ENCODE data around the gene CENPF.

DNA sequence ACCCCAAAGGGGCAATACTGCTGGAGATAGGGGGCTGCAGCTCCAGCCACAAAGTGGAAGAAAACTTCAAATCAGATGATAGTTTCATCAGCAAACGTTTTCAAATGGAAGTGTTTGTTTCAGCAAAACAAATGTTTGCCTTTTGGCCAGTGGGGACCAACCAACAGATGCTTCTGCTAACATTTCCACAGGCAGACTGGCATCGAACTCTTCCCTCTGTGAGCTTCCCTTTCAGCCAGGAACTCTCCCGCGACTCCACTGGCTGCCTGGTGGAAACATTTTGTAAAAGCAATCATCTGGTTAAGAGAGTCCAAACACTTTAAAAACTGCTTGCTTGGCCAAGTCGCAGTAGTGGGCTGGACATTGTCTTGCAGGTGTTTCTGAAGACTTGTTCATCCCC is 30.7 kb downstream of the CENPF start:
- TF ChIP-seq EZH2 (IDR thresholded peaks at IDR 0.05; ENCODE audit: insufficient read depth, poor library complexity, severe bottlenecking): no peak
- no peak for TF ChIP-seq EZH2phosphoT487 (IDR thresholded peaks at IDR 0.05; ENCODE audit: insufficient read depth, low read depth)

All from GM23248 (cell line).